ENCODE results near the gene PLA2G2E.

DNA sequence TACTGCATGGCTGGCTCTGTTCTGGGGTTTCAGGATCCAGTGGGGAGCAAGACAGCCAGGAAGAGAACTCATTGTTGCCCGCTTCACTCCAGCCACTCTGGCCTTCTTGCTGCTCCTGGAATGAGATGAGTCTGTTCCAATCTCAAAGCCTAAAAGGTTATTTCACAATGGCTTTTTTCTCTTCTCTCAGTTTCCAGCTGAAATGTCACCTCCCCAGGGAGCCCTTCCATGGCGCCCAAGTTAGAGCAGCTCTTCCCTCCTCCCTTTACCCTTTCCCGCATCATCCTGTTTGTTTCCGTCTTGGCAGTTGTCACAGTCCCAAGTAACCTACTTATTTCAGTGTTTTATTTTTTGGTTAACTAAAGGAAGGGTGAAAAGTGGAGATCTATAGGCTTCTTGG lies 40.2 kb upstream of the PLA2G2E start:
- TF ChIP-seq, protein P1, sequence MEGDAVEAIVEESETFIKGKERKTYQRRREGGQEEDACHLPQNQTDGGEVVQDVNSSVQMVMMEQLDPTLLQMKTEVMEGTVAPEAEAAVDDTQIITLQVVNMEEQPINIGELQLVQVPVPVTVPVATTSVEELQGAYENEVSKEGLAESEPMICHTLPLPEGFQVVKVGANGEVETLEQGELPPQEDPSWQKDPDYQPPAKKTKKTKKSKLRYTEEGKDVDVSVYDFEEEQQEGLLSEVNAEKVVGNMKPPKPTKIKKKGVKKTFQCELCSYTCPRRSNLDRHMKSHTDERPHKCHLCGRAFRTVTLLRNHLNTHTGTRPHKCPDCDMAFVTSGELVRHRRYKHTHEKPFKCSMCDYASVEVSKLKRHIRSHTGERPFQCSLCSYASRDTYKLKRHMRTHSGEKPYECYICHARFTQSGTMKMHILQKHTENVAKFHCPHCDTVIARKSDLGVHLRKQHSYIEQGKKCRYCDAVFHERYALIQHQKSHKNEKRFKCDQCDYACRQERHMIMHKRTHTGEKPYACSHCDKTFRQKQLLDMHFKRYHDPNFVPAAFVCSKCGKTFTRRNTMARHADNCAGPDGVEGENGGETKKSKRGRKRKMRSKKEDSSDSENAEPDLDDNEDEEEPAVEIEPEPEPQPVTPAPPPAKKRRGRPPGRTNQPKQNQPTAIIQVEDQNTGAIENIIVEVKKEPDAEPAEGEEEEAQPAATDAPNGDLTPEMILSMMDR (IDR thresholded peaks at IDR 0.05; ENCODE audit: low read depth, low read length), result no peak
- no peak for TF ChIP-seq EZH2phosphoT487 (IDR thresholded peaks at IDR 0.05; ENCODE audit: low read depth)

Measured in OCI-LY3 (cell line).